CMK (cell line): Measurements from ENCODE around the gene PSKH1.
"Not testable (repeated sequence)": the region's sequence is repeated elsewhere in the genome, so short reads cannot be mapped to it uniquely, and the experiment has no call there.

ENCODE experiments used
- DNase-seq: peaks from one replicate; pipeline ENCODE4 v3.0.0-alpha.2; 2010; ENCODE audit warnings: low read depth

The PSKH1 gene

DNA sequence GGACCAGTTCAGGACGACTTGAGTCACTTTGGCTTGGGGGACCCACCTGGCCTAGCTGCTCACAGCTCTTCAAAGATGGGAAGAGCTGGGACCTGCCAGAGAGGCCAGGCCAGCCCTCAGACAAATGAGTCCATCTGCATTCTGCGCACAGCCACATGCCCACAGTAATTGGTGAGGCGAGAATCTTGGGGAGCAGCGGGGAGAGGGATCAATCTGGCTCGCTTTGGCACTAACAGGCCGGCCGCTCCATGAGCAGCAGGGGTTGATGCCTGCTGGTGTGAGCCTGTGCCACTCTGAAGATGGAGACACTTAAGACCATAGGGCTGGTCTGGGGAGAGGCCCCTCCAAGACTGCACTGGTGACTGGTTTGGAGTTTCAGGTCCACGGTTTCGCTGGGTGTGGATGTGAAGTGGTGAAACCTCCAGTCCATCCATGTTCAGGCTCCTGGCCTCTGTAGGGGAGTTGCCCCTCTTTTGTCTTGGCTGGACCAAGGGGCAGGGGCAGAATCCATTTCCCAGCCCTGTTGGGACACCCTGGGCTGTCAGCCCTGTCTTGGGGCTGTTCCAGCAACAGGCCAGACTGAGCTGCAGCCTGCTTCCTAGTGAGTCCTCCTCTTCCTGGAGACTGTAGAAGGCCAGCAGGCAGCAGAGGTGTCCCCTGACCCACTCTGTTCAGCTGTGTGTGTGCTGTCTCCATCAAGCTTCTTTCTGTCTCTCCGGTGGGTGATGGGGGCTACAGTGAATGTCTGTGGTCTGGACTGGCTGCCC lies 31.3 kb downstream of the PSKH1 start:
- DNase-seq, result no peak

GRCh38 chr16:67926181-67926750 lies 33.2 kb downstream of the PSKH1 start:
- DNase-seq, result no peak

- no peak for DNase-seq
These were observed 34.3 kb downstream of the PSKH1 start for GRCh38 chr16:67927131-67927941.

- DNase-seq, result no peak
These were observed 35.1 kb downstream of the PSKH1 start for GRCh38 chr16:67928147-67928546.

DNA sequence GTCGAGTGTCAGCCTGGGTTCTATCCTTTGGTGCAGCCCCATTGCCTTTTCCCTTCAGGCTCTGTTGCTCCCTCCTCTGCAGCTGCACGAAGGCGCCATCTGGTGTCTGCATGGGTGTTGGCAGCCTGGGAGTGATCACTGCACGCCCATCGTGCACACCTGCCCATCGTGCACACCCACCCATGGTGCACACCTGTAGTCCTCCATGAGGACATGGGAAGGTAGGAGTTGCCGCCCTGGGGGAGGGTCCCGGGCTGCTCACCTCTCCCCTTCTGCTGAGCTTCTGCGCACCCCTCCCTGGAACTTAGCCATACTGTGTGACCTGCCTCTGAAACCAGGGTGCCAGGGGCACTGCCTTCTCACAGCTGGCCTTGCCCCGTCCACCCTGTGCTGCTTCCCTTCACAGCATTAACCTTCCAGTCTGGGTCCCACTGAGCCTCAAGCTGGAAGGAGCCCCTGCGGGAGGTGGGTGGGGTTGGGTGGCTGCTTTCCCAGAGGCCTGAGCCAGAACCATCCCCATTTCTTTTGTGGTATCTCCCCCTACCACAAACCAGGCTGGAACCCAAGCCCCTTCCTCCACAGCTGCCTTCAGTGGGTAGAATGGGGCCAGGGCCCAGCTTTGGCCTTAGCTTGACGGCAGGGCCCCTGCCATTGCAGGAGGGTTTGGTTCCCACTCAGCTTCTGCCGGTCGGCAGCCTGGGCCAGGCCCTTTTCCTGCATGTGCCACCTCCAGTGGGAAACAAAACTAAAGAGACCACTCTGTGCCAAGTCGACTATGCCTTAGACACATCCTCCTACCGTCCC lies 35.7 kb downstream of the PSKH1 start:
- DNase-seq, result no peak

GRCh38 chr16:67930191-67930590 lies 37.1 kb downstream of the PSKH1 start:
- DNase-seq, result no peak

GRCh38 chr16:67930678-67931211 lies 37.7 kb downstream of the PSKH1 start:
- no peak for DNase-seq

GRCh38 chr16:67931712-67932461 lies 38.8 kb downstream of the PSKH1 start, which contains the start of gene CTRL:
CTRL (minus strand) TSS chr16:67931862; CDS start chr16:67931852, 10 bp downstream.
- no peak for DNase-seq

DNA sequence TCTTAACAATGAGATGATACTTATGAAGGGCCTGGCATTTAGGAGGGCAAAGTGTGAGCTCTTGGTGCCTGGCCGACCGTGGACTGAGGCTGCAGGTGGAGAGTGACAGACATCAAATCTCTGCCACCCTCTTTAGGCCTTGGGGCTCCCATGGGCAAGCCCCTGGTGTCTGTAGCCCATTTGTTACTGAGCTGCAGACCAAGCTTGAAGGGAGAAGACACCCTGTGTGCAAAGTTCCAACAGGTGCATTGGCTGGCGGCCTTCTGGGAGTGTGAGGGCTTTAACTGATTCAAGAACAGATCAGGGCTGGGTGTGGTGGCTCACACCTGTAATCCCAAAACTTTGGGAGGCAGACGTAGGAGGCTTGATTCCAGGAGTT lies 39.4 kb downstream of the PSKH1 start:
- DNase-seq, result no peak

GRCh38 chr16:67933805-67934204 lies 40.8 kb downstream of the PSKH1 start:
- DNase-seq, result no peak

DNA sequence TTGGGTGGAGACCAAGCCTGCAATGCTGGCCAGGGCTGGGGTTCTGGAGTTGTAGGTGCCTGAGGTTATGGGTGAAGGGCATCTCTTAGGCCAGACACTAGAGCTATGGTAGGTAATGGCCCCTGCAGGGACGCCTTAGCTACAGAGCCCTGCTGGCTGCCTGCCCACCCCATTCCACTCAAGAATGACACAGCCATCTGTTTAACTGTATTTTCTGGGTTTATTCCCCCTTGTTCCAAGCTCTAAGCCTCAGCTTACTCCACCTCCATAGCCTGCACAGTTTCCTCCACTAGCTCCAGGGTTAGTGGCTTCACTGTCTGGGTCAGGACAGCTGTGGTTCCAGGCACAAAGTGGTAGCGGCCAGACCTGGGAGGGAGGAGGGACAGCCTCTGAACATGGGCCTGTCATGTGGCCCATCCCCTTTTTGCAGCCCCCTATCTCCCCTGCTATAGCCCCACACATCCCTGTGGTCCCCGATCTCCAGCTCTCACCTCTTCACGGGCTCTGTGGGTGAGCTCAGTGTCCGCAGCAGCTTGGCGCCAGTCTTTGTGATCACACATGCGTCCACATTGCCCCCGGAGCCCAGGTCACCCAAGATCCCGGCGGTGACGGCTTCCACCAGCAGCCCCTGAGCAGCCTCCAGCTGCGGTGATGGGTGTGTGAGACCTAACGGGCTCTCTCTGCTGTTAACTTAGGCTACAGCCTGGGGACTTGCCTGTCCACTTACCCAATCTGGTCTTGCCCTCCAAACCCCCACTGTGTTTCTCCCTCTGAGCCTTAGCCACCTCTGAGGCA lies 41.4 kb downstream of the PSKH1 start:
- no peak for DNase-seq

DNA sequence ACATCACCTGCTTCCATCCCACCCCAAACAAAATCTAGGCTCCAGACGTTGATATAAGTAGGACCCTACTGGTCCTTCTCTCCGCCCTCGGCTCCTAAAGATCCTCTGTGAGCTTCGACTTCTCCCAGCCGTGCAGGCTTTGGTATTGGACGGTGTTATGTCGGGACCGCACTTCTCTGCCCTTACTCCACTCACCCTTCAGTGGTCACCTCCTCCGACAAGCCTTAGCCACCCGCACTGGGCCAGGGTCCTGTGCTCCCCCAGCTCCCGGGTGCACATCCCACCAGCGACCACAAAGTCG lies 42.0 kb downstream of the PSKH1 start:
- no peak for DNase-seq

- peak; percentile 93 for DNase-seq
These were observed 42.5 kb downstream of the PSKH1 start for GRCh38 chr16:67935402-67936123.

GRCh38 chr16:67936124-67936879 lies 43.2 kb downstream of the PSKH1 start, which contains the start of gene PSMB10:
PSMB10 (minus strand) TSS chr16:67936850; CDS start chr16:67936749, 101 bp downstream.
- peak; percentile 62 for DNase-seq

DNA sequence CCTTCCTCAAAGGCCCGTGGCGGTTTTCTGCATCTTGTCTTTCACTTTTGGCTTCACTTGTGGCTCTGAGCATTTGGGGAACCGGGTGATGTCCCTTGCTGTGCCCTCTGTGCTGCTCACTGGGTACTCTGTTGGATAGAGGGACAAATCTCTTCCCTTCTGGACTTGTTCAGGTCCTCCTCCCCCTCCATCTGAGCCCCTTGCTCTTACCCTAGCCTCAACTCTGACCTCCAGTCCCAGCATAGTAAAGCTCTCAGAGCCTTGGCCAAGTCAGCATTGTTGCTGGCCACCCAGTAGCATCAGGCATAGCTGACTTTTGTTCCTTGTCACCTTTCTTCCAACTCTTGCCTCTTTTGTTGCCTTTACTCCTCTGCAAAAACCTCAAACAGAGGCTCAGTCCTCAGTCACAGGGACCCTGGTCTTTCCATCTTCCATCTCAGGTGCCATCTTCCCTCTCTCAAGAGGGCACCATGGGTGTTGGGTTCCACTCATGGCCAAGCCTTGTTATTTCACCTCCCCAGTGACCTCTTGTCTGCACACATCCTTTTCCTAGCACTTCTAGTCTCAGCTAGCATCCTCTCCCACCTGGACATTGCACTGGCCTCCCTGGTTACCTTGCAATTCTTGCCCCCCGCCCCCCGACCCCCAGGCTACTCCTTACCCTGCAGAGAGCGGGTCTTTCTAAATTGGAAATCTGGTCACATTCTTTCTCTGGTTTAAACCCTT lies 44.0 kb downstream of the PSKH1 start:
- no peak for DNase-seq

DNA sequence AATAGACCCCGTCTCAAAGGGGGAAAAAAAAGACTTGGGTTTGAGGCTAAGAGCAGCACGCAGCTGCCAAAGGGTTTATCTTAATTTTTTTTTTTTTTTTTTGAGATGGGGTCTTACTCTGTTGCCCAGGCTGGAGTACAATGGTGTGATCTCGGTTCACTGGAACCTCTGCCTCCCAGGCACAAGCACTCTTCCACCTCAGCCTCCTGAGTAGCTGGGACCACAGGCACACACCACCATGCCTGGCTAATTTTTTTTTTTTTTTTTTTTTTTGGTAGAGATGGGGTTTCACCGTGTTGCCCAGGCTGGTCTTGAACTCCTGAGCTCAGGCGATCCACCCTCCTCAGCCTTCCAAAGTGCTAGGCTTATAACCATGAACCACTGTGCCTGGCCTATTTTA lies 44.7 kb downstream of the PSKH1 start:
- not testable (repeated sequence) for DNase-seq

DNA sequence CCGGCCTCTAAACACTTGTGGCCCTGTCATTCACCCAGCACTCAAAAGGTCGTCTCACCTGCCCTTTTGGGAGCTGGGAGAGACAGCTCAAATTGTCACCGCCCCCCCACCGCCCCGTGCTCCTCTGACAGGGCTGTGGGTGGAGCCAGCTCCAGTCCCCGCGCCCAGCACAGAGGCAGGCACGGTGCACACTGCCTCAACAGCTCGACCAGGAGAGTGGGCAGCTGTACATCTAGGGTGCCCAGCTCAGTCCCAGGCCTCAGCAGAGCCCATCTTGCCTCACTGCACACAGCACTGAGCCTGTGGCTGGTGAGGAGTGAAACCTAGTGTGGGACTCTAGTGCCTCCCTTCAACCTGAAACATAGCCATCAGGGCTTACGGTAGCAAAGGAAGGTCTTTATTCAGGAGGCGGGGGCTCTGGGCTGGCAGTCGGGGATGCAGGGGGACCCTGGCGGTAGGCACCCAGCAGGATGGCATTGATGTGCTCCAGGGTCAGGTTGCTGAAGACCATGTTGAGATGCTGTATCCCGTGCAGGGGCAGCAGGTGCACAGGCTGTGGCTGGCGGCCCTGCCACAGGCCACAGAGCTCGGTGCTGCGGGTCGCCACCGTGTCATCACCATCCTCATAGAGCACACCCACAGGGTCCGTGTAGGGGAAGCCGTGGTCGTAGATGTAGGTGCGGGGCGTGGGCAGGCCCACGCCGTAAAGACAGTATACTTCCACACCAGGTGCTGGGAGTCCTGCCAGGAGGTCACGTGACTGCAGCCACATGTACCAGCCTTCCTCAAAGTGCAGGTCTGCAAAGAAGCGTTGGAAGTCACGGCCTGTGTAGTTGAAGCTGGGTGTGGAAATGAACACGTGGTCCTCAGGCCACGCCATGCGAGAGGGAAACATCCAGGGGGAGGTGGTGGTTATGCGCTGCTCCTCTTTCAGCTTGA lies 46.7 kb downstream of the PSKH1 start:
- no peak for DNase-seq
